ENCODE data around the gene TUBA3E. TPM values are rescaled to one million over a fixed set of nuclear protein-coding genes. Genes with fewer than 3 reads are reported as not detected.
"Not testable (repeated sequence)": the region's sequence is repeated elsewhere in the genome, so short reads cannot be mapped to it uniquely, and the experiment has no call there.

TUBA3E gene
- total RNA-seq, 2 donors from 2014 or later = not detected

GRCh38 chr2:130155956-130156623 lies 42.1 kb downstream of the TUBA3E start:
- intact Hi-C loops (cut with DNase I); H3K9me3 ChIP-seq; H3K36me3 ChIP-seq (replicated peaks in 1 of 2; ENCODE audit: insufficient read depth in 1 of 2, low read depth in 2 of 2); H3K4me3 ChIP-seq; H3K27me3 ChIP-seq; H3K27ac ChIP-seq: not testable (repeated sequence)
- peaks cover 12% of the 10 kb centered on the region for H3K4me1 ChIP-seq
- 0 to 15% methylated on average over 3 to 16 of the region's 16 CpGs for WGBS, 2 donors
- DNase-seq (peak; percentile 84 to 92 (median 90)), ATAC-seq (peak; percentile 93)
- TF ChIP-seq CTCF (IDR thresholded peaks at IDR 0.05) = peak; percentile 61 to 79 (median 71)

- no peaks in the 10 kb centered on the region for H3K27me3 ChIP-seq
- intact Hi-C loops (cut with DNase I) = no loop called here
- no peak overlapping the region for H3K27ac ChIP-seq
- H3K4me1 ChIP-seq = peaks cover 12% of the 10 kb centered on the region
- H3K36me3 ChIP-seq (replicated peaks in 1 of 2; ENCODE audit: insufficient read depth in 1 of 2, low read depth in 2 of 2) = peaks cover 0 to 3% of the 10 kb centered on the region in 2 donors
- WGBS, 2 donors = 93 to 96% methylated on average over 21 to 23 of the region's 29 CpGs
- no peak overlapping the region for H3K4me3 ChIP-seq
- H3K9me3 ChIP-seq = no peaks in the 10 kb centered on the region
- DNase-seq = no peak
- no peak for ATAC-seq
- TF ChIP-seq POLR2A (IDR thresholded peaks at IDR 0.05) (no peak), CTCF (IDR thresholded peaks at IDR 0.05) (no peak)
These were observed 43.2 kb downstream of the TUBA3E start for GRCh38 chr2:130154773-130155765.

GRCh38 chr2:130154423-130154770 lies 43.8 kb downstream of the TUBA3E start:
- not testable (repeated sequence) for H3K36me3 ChIP-seq (replicated peaks in 1 of 2; ENCODE audit: insufficient read depth in 1 of 2, low read depth in 2 of 2)
- peaks cover 12% of the 10 kb centered on the region for H3K4me1 ChIP-seq

GRCh38 chr2:130153721-130154422 lies 44.4 kb downstream of the TUBA3E start:
- H3K9me3 ChIP-seq; H3K27me3 ChIP-seq; H3K27ac ChIP-seq; intact Hi-C loops (cut with DNase I); H3K36me3 ChIP-seq (replicated peaks in 1 of 2; ENCODE audit: insufficient read depth in 1 of 2, low read depth in 2 of 2); DNase-seq; ATAC-seq; H3K4me3 ChIP-seq: not testable (repeated sequence)
- WGBS, 2 donors = 95 to 97% methylated on average over 11 to 20 of the region's 23 CpGs
- H3K4me1 ChIP-seq = peaks cover 12% of the 10 kb centered on the region

More at GRCh38 chr2:130154423-130154770, 43.8 kb downstream of the TUBA3E start:
- ATAC-seq; H3K27ac ChIP-seq; H3K9me3 ChIP-seq; intact Hi-C loops (cut with DNase I); H3K4me3 ChIP-seq; H3K27me3 ChIP-seq; DNase-seq: not testable (repeated sequence)
- 94 to 100% methylated on average over 2 to 6 of the region's 8 CpGs for WGBS, 2 donors

GRCh38 chr2:130152816-130153595 lies 45.2 kb downstream of the TUBA3E start:
- intact Hi-C loops (cut with DNase I) = no loop called here
- ATAC-seq (no peak), DNase-seq (no peak)
- H3K9me3 ChIP-seq = no peaks in the 10 kb centered on the region
- H3K36me3 ChIP-seq (replicated peaks in 1 of 2; ENCODE audit: insufficient read depth in 1 of 2, low read depth in 2 of 2) = peaks cover 0 to 3% of the 10 kb centered on the region in 2 donors
- H3K27ac ChIP-seq = no peak overlapping the region
- H3K4me3 ChIP-seq = no peak overlapping the region
- H3K27me3 ChIP-seq = no peaks in the 10 kb centered on the region
- TF ChIP-seq POLR2A (IDR thresholded peaks at IDR 0.05) (no peak), CTCF (IDR thresholded peaks at IDR 0.05) (no peak)
- peaks cover 12% of the 10 kb centered on the region for H3K4me1 ChIP-seq
- 88 to 95% methylated on average over 12 to 25 of the region's 25 CpGs for WGBS, 2 donors

GRCh38 chr2:130152136-130152815 lies 46.0 kb downstream of the TUBA3E start:
- peak in 1 of 4 donors; percentile 14 for DNase-seq
- intact Hi-C loops (cut with DNase I); H3K4me3 ChIP-seq; H3K9me3 ChIP-seq; H3K27me3 ChIP-seq; H3K27ac ChIP-seq; H3K36me3 ChIP-seq (replicated peaks in 1 of 2; ENCODE audit: insufficient read depth in 1 of 2, low read depth in 2 of 2); ATAC-seq: not testable (repeated sequence)
- 89% methylated on average over 26 of the region's 27 CpGs; no CpG with 5 or more reads in 1 of the 2 donors for WGBS, 2 donors
- peaks cover 12% of the 10 kb centered on the region for H3K4me1 ChIP-seq

GRCh38 chr2:130151145-130151512 lies 47.1 kb downstream of the TUBA3E start:
- H3K4me3 ChIP-seq; H3K9me3 ChIP-seq; H3K4me1 ChIP-seq; intact Hi-C loops (cut with DNase I); DNase-seq; ATAC-seq; H3K36me3 ChIP-seq (replicated peaks in 1 of 2; ENCODE audit: insufficient read depth in 1 of 2, low read depth in 2 of 2); H3K27me3 ChIP-seq; H3K27ac ChIP-seq: not testable (repeated sequence)
- WGBS, 2 donors = 65 to 69% methylated on average over 5 of the region's 5 CpGs

Data from body of pancreas (tissue), 4 donors.